ENCODE measurements around the gene MON2. TPM values are rescaled to one million over a fixed set of nuclear protein-coding genes. Genes with fewer than 3 reads are reported as not detected.
"Not testable (repeated sequence)": the region's sequence is repeated elsewhere in the genome, so short reads cannot be mapped to it uniquely, and the experiment has no call there.

The MON2 gene, protein sequence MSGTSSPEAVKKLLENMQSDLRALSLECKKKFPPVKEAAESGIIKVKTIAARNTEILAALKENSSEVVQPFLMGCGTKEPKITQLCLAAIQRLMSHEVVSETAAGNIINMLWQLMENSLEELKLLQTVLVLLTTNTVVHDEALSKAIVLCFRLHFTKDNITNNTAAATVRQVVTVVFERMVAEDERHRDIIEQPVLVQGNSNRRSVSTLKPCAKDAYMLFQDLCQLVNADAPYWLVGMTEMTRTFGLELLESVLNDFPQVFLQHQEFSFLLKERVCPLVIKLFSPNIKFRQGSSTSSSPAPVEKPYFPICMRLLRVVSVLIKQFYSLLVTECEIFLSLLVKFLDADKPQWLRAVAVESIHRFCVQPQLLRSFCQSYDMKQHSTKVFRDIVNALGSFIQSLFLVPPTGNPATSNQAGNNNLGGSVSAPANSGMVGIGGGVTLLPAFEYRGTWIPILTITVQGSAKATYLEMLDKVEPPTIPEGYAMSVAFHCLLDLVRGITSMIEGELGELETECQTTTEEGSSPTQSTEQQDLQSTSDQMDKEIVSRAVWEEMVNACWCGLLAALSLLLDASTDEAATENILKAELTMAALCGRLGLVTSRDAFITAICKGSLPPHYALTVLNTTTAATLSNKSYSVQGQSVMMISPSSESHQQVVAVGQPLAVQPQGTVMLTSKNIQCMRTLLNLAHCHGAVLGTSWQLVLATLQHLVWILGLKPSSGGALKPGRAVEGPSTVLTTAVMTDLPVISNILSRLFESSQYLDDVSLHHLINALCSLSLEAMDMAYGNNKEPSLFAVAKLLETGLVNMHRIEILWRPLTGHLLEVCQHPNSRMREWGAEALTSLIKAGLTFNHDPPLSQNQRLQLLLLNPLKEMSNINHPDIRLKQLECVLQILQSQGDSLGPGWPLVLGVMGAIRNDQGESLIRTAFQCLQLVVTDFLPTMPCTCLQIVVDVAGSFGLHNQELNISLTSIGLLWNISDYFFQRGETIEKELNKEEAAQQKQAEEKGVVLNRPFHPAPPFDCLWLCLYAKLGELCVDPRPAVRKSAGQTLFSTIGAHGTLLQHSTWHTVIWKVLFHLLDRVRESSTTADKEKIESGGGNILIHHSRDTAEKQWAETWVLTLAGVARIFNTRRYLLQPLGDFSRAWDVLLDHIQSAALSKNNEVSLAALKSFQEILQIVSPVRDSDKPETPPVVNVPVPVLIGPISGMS (N-terminal part only)
- polyA plus RNA-seq (ENCODE audit: insufficient read length in 4 of 4) = 10 to 100 TPM; 47.3 to 68.2 (median 51.8) TPM

DNA sequence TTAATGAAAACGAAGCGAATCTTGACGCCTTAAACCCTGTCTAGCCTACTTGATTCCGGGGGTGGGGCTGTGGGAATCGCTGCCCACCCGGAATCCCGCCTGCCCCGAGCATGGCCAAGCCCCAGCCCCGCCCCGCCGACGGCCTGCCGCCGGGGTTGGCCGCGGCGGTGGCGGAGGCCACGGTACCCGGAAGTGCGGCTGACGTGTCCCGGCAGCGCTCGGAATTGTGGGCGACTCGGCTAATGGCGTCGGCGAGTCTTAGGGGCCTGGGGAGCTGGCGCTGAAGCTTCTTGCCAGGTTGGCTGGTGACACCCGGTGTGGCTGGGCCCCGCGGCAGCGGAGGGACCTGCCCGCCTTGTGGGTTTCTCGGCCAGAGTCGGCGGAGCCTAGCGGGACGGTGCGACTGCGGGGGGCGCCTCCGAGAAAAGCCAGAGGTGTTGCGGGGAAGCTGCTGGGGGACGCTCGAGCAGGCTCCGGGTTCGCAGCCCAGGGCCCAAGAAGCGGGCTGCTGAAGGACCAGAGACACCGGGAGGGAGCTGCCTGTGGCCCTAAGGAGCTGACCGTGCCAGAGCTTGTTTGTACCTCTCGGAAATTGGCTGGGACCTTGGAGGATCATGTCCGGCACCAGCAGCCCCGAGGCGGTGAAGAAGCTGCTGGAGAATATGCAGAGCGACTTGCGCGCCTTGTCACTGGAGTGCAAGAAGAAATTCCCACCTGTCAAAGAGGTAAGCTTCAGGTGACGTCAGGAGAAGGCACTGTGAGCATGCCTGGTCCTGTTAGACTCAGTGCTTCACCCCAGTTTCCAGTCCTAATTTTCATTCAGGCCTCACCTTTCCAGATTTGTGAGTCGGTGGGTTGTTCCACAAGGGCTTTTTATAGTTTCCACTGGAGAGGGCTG, at the start of gene MON2:
Gene MON2, plus strand, starts transcription at position 233 of the 898 bp plus-strand sequence. Its CDS starts 382 bp downstream, at position 615.
- DNase-seq (ENCODE audit: low read depth in 4 of 4, low spot score in 3 of 4) = peak; percentile 73 to 86 (median 78)

GRCh38 chr12:62426089-62426488, 40.5 kb upstream of the MON2 start:
- no peak for DNase-seq (ENCODE audit: low read depth in 4 of 4, low spot score in 3 of 4)

DNA sequence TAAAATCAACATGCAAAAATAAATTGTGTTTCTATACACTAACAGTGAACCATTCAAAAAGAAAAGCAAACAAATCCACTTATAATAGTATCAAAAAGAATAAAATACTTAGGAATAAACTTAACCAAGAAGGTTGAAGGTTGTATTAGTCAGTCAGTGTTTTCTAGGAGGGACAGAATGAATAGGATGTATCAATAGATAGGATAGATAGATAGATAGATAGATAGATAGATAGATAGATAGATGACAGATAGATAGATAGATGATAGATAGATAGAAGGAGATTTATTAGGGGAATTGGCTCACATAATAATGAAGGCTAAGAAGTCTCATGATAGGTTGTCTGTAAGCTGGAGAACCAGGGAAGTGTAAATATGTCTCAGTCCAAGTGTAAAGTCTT, 37.2 kb upstream of the MON2 start:
- no peak for DNase-seq (ENCODE audit: low read depth in 4 of 4, low spot score in 3 of 4)

DNA sequence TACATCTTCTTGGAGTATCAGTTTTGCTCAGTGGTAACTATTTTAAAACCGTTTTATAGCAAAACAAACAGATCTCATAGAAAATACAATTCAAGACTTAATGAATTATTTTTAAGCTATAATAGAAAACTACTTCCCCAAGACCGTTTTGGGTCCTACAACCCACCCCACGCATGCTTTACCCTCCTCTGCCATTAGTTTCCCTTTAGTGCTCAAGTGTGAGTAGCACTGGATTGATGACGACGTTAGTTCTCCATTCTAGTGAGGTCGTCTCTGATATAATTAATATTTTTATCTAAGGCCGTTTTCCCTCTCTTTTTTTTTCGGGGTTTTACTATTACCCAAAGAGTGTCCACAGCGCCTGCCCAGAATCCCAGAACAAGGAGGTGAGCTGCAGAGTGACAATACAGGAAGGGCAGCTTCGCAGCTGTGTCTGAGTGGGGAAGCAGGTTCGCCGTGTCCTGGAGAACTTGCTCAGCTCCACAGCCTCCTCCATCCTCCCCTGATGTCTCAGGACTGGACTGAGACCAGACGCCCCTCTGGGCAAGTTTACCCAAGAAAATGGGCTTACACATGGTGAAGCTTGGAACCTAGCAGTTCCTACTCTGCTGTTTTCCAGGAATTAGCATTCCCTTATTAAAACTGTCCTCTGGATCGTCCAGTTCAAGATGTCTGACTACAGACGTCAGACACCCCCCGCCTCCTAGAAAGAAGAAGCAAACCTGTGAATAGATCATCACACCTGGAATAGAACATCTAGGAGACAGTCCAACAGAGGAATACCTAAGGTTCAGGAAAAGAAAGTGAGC, 31.9 kb upstream of the MON2 start:
- no peak for DNase-seq (ENCODE audit: low read depth in 4 of 4, low spot score in 3 of 4)

GRCh38 chr12:62435303-62436163, 31.1 kb upstream of the MON2 start:
- peak in 3 of 4 donors; percentile 30 to 42 (median 35) for DNase-seq (ENCODE audit: low read depth in 4 of 4, low spot score in 3 of 4)

DNA sequence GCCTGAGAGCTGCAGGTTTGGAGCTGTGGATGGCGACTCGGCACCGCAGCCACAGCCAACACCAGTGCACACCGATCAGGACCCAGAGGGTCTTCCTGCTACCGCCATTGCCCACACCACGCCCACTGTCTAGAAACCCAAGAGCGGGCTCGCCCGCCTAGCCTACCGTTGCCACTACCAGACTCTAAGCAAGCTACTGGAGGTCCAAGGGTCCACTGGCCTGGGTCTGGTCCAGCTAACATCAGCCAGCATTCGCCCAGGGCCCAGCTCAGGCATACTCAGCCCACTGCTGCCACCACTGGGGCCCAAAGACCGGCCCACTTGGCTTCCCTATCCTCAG, 30.5 kb upstream of the MON2 start:
- DNase-seq (ENCODE audit: low read depth in 4 of 4, low spot score in 3 of 4) = no peak

DNA sequence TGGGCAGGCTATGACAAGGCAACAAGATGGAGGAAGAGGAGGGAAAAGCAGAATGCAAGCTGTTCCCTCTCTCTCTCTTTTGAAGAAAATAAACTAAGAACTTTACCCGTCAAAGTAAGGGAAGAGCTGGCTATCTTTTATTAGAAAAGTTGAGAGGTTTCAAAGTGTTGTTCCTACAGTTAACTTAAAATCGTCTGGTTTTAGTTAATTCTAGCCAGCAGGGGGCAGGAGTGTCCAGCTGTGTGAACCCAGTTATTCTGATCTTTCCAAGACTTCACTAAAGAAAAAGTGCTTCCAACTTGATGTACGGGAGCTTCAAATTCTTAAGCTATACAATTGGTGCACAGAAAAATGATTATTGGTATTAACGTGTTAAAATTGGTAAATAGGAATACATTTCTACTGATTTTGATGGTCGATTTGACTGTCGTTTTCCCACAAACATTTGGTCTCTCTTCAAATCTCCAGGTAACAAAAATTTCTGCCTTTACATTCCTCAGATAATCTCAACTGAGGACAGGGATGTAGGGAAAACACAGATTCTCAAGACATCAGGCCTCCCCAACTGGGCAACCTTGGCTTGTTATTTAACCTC, 28.4 kb upstream of the MON2 start:
- DNase-seq (ENCODE audit: low read depth in 4 of 4, low spot score in 3 of 4) = peak in 3 of 4 donors; percentile 22 to 49 (median 39)

DNA sequence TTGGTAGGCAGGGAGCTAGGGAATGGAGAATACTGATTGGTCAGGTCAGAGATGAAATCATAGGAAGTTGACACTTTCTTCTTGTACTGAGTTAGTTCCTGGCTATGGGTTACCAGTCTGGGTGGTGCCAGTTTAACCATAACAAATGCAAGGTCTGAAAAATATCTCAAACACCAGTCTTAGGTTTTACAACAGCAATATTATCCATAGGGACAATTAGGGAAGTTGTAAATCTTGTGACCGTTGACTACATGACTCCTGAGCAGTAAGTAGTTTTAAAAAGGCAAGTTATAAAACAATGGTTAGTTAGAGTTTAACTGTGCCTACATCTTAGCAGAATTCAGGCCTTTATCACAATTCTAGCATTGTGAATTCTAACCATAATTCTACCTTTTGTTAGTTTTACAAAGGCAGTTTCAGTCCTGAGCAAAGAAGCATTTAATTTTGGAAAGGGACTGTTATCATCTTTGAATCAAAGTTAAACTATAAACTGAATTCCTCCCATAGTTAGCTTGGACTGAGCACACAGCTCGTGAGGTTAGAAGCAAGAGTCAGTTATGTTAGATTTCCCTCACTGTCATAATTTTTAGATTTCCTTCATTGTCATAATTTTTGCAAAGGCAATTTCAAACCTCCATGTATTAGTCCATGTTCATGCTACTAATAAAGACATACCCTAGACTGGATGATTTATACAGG, 19.7 kb upstream of the MON2 start:
- no peak for DNase-seq (ENCODE audit: low read depth in 4 of 4, low spot score in 3 of 4)

- no peak for DNase-seq (ENCODE audit: low read depth in 4 of 4, low spot score in 3 of 4)
Observed at GRCh38 chr12:62448436-62448835, 18.2 kb upstream of the MON2 start.

DNA sequence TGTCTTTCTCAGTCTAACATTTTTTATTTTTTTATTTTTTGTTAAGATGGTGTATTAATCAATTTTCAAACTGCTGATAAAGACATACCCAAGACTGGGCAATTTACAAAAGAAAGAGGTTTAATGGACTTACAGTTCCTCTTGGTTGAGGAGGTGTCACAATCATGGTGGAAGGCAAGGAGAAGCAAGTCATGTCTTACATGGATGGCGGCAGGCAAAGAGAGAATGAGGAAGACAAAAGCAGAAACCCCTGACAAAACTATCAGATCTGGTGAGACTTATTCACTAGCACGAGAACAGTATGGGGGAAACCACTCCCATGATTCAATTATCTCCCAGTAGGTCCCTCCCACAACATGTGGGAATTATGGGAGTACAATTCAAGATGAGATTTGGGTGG, 11.2 kb upstream of the MON2 start:
- DNase-seq (ENCODE audit: low read depth in 4 of 4, low spot score in 3 of 4) = not testable (repeated sequence)

DNA sequence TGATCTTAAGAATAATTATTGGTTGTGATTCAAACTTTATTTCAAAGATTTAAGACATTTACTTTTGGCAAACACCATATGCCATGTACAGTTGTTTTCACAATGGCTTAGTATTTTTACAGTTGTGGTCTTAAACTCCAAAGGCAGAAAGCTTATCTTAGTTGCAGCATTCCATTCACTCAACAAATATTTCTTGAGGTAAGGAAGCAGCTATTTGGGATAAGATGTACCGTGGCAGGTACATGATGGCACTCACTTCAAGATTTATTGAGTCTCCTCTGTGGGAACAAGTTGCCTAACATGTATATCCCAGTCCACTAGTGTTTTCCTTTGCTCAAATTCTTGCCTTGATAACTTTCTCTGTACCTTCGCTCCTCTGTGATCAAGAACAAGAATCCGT, 8.0 kb upstream of the MON2 start:
- no peak for DNase-seq (ENCODE audit: low read depth in 4 of 4, low spot score in 3 of 4)

DNA sequence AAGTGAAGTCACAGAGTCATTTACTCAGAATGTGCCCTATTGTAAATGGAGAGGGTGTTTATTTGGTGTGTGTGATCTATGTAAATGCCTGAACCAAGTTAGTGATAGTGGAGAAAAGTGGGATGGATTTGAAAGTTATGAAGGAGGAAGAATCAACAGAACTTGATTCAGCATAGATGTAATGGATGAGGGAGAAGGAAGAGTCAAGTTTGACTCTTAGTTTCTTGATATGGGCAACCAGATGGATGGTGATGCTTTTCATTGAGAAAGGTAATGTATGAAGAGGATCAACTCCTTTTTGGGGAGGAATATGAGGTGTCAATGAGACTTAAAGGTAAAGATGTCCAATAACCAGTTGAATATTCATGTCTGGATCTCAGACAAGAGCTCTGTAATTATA, 6.7 kb upstream of the MON2 start:
- no peak for DNase-seq (ENCODE audit: low read depth in 4 of 4, low spot score in 3 of 4)

DNA sequence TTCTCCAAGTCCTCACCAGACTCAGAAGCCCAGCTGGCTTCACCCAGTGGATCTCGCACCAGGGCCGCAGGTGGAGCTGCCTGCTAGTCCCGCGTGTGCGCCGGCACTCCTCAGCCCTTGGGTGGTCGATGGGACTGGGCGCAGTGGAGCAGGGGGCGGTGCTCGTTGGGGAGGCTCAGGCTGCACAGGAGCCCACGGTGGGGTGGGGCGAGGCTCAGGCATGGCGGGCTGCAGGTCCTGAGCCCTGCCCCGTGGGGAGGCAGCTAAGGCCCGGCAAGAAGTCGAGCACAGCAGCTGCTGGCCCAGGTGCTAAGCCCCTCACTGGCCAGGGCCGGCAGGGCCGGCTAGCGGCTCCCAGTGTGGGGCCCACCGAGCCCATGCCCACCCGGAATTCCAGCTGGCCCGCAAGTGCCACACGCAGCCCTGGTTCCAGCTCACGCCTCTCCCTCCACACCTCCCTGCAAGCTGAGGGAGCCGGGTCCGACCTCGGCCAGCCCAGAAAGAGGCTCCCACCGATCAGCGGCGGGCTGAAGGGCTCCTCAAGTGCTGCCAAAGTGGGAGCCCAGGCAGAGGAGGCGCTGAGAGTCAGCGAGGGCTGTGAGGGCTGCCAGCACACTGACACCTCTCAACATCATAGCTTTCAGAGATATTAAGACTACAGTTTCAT, 5.3 kb upstream of the MON2 start:
- not testable (repeated sequence) for DNase-seq (ENCODE audit: low read depth in 4 of 4, low spot score in 3 of 4)

DNA sequence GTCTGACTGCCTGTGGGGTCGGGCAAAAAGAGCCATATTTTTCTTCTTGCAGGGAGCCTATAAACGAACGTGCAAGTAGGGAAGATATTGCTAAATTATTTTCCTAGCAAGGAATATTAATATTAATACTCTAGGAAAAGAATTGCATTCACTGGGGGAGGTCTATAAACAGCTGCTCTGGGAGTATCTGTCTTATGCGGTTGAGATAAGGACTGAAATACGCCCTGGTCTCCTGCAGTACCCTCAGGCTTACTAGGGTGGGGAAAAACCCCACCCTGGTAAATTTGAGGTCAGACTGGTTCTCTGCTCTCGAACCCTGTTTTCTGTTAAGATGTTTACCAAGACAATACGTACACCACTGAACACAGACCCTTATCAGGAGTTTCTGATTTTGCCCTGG, 3.4 kb upstream of the MON2 start:
- not testable (repeated sequence) for DNase-seq (ENCODE audit: low read depth in 4 of 4, low spot score in 3 of 4)

DNA sequence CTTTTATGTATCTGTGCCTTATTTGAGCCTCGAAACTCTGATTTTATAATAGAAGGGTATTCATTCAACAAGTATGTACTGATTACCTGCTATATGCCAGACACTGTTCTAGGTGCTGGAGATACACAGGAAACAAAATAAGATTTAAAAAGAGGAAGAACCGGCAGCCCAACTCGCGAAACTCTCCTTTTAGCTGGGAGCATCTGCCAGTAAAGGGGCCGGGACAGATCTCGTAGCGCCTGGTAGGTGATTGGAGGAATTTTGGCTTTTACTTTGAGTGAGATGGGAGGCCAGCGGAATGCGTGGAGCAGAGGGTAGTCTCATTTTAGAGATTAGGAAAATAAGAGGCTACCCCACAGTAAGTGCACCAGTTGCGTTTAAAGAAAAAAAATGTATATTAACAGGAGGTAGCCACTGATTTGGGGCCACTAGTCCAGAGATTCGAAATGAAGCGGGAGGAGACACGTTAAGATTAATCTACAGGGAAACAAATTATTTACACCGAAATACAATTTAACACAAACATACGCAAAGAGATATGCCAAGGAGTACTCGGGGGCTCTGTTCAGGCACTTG, 520 bp upstream of the MON2 start:
- DNase-seq (ENCODE audit: low read depth in 4 of 4, low spot score in 3 of 4) = peak in 2 of 4 donors; percentile 20 to 23

- no peak for DNase-seq (ENCODE audit: low read depth in 4 of 4, low spot score in 3 of 4)
Observed at GRCh38 chr12:62468397-62468796, 1.8 kb downstream of the MON2 start.

Data from right renal pelvis (tissue), 4 donors.